GM12878 (cell line): ENCODE measurements around the gene ATP2B1. TPM values are rescaled to one million over a fixed set of nuclear protein-coding genes. Genes with fewer than 3 reads are reported as not detected.

Experiments used
- ATAC-seq: fragments of 200-7000 bp; cut with Tn5 transposase; 3 replicates; pipeline ENCODE4 v1.9.1; 2020; ENCODE audit warnings: mild to moderate bottlenecking, moderate library complexity
- BruUV-seq: library from RNA; stranded (reverse); fragments of 400-500 nt; replicated peaks from 2 replicates; lab custom pipeline; 2021; lab: Mats Ljungman, UMichigan
- CTCF ChIA-PET: fragments of 300-600 bp; sonication (Branson Sonifier 250); formaldehyde crosslinking; extraction: SDS; loops from one replicate; lab custom pipeline; 2021; ENCODE audit warnings: inconsistent platforms; lab: Yijun Ruan, JAX
- POLR2A ChIA-PET: fragments of 350-600 bp; formaldehyde crosslinking; extraction: SDS; loops from one replicate; lab custom pipeline; 2021; ENCODE audit warnings: inconsistent platforms; lab: Charles Lee
- RAD21 ChIA-PET: fragments of 300-600 bp; sonication (Branson Sonifier 250); formaldehyde crosslinking; loops from one replicate; lab custom pipeline; 2023; ENCODE audit warnings: antibody characterized with exemption; ENCODE audit not compliant: unreplicated experiment; lab: Charles Lee
- SMC1A ChIA-PET: fragments of 300-600 bp; sonication (Branson Sonifier 250); formaldehyde crosslinking; loops from one replicate; lab custom pipeline; 2023; ENCODE audit not compliant: unreplicated experiment, uncharacterized antibody; lab: Charles Lee
- DNase-seq: peaks from one replicate; pipeline ENCODE4 v3.0.0-alpha.2; 2011; ENCODE audit warnings: low read depth, low spot score
- FAIRE-seq: peaks from 3 replicates; lab custom pipeline; 2011; peaks lifted over from hg19 to GRCh38; lab: Jason Lieb, UNC
- H2AFZ ChIP-seq: 2 replicates; pipeline ENCODE4 v1.6.0; 2011; ENCODE audit warnings: low read depth, low read length, control low read depth; ENCODE audit not compliant: control insufficient read depth
- H3K27ac ChIP-seq: 2 replicates; pipeline ENCODE4 v1.5.1; 2011; ENCODE audit warnings: control low read depth; ENCODE audit not compliant: control insufficient read depth, insufficient read depth
- H3K27me3 ChIP-seq, 2 experiments: replicated peaks in 1 of 2; 2 replicates each; pipeline versions ENCODE4 v1.6.0 to v1.6.1; 2011; ENCODE audit warnings: low read length in 1 of 2; ENCODE audit not compliant: control insufficient read depth in 2 of 2, insufficient read depth in 2 of 2
- H3K36me3 ChIP-seq, 2 experiments: 2 replicates each; pipeline ENCODE4 v1.5.1; 2011; ENCODE audit warnings: low read length in 1 of 2; ENCODE audit not compliant: control insufficient read depth in 2 of 2, insufficient read depth in 2 of 2
- H3K4me1 ChIP-seq: 2 replicates; pipeline ENCODE4 v1.6.1; 2011; ENCODE audit warnings: mild to moderate bottlenecking, low read length, moderate library complexity, mixed read lengths; ENCODE audit not compliant: control insufficient read depth, insufficient read depth
- H3K4me2 ChIP-seq: 2 replicates; pipeline ENCODE4 v1.6.0; 2011; ENCODE audit warnings: control low read depth; ENCODE audit not compliant: control insufficient read depth, insufficient read depth
- H3K4me3 ChIP-seq: fragments of 200-600 bp; sonication (generic); 2 replicates; pipeline ENCODE4 v1.5.1; 2016
- H3K79me2 ChIP-seq: 2 replicates; pipeline ENCODE4 v1.6.0; 2011; ENCODE audit warnings: low read length; ENCODE audit not compliant: control insufficient read depth, insufficient read depth
- H3K9ac ChIP-seq: 2 replicates; pipeline ENCODE4 v1.8.0; 2011; ENCODE audit warnings: low read length, control low read depth, mixed read lengths; ENCODE audit not compliant: control insufficient read depth, insufficient read depth
- H3K9me3 ChIP-seq: replicated peaks from 3 replicates; pipeline ENCODE4 v1.5.1; 2011; ENCODE audit warnings: mild to moderate bottlenecking, low read length; ENCODE audit not compliant: control insufficient read depth, insufficient read depth
- H4K20me1 ChIP-seq: 2 replicates; pipeline ENCODE4 v1.6.0; 2011; ENCODE audit not compliant: control insufficient read depth, insufficient read depth
- DPF2 ChIP-seq: fragments of 450-650 bp; IDR thresholded peaks from 2 replicates; pipeline ENCODE4 v1.6.1; 2017; ENCODE audit warnings: mild to moderate bottlenecking
- HDAC6 ChIP-seq: fragments of 200-600 bp; sonication (generic); IDR thresholded peaks from one replicate; pipeline ENCODE4 v1.8.0; 2017; ENCODE audit warnings: antibody characterized with exemption; ENCODE audit not compliant: unreplicated experiment
- IKZF2 ChIP-seq, 2 experiments: fragments of 450-650 bp; IDR thresholded peaks; 2 replicates each; pipeline ENCODE4 v1.6.1; 2017; ENCODE audit warnings: mild to moderate bottlenecking in 2 of 2, moderate library complexity in 2 of 2
- SP1 ChIP-seq: IDR thresholded peaks from one replicate; pipeline ENCODE4 v1.6.1; 2011; ENCODE audit warnings: low read depth, low read length
- SUZ12 ChIP-seq: fragments of 200-600 bp; sonication (generic); IDR thresholded peaks from one replicate; pipeline ENCODE4 v1.6.1; 2018; ENCODE audit warnings: antibody characterized with exemption, mild to moderate bottlenecking; ENCODE audit not compliant: unreplicated experiment
- TCF3 ChIP-seq: IDR thresholded peaks from 2 replicates; pipeline ENCODE4 v1.6.1; 2012; ENCODE audit warnings: low read depth, mild to moderate bottlenecking, low read length, borderline replicate concordance; ENCODE audit not compliant: insufficient read depth
- ZNF274 ChIP-seq: IDR thresholded peaks from one replicate; pipeline ENCODE4 v1.8.0; 2011; ENCODE audit not compliant: insufficient read length, insufficient read depth
- ZNF592 ChIP-seq: fragments of 450-650 bp; IDR thresholded peaks from 2 replicates; pipeline ENCODE4 v1.6.1; 2017; ENCODE audit warnings: mild to moderate bottlenecking, moderate library complexity
- WGBS: methylation state at CpG from one replicate; pipeline ENCODE4 v1.1.6; 2016; ENCODE audit warnings: low lambda C conversion rate; ENCODE audit not compliant: insufficient replicate concordance, insufficient coverage; ENCODE audit errors: missing lambda C conversion rate; 5-methylcytosine and 5-hydroxymethylcytosine counted together
- in situ Hi-C: fragments of 300-500 bp; cut with MboI; formaldehyde crosslinking; loops from 9 replicates; pipeline ENCODE4 v1.14.3; 2018; ENCODE audit warnings: mixed read lengths
- intact Hi-C: fragments of 100-400 bp; cut with micrococcal nuclease; formaldehyde crosslinking; loops from one replicate; pipeline ENCODE4 v1.14.2; 2022; ENCODE audit not compliant: unreplicated experiment
- polyA plus RNA-seq, 11 experiments: library from polyadenylated mRNA; depleted of rRNA in 4 of 11; unstranded in 6 of 11; stranded (reverse) in 5 of 11; fragments of >200 nt; fragmentation: Nextera tagmentation in 4 of 11; fragmentation: Illumina TruSeq in 1 of 11; extraction: Ambion mirVana in 4 of 11; extraction: Trizol in 1 of 11; gene quantifications; 1 replicate in 1 of 11; 2 replicates in 10 of 11; pipeline versions ENCODE4 v1.2.1 to v1.2.3, GENCODE V29; 2011 to 2016; ENCODE audit warnings: inconsistent platforms in 2 of 11, missing spikeins in 2 of 11, low read depth in 1 of 11
- total RNA-seq, 4 experiments: library from RNA; depleted of rRNA in 3 of 4; stranded (reverse); fragments of >200 nt in 3 of 4; fragmentation: Illumina TruSeq in 1 of 4; extraction: Trizol in 1 of 4; gene quantifications; 2 replicates each; pipeline versions ENCODE4 v1.2.1 to v1.2.3, GENCODE V29; 2013 to 2021

ATP2B1 gene
- total and polyA plus RNA-seq, 10 of the 15 experiments (the other 5 are each of a cell fraction or from before 2014, with no cell fraction given), result 15.9 to 67.8 (median 48.5) TPM

DNA sequence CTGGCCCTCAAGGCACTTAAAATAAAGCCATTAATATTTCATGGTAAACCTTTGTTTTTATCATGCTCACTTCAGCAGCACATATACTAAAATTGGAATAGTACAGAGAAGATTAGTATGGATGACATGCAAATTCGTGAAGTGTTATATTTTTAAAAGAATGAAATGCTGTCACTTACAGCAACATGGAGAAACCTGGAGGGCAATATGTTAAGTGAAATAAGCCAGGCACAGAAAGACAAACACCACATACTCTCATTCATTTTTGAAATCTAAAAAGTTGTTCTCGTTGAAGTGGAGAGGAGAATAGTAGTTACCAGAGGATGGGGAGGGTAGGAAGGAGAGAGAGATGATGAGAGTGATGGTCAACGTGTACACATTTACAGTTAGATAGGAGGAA is 45.4 kb upstream of the ATP2B1 start:
- H3K27me3 ChIP-seq, result no peaks in the 10 kb centered on the region
- no TSS peak for BruUV-seq
- RAD21 ChIA-PET, result interaction anchor here (1.6 to 1.7 kb wide), 2 partner anchors 45 to 47 kb away, joined by 5 to 6 read pairs; no protein-coding TSS in a partner anchor
- H3K9ac ChIP-seq, result no peak overlapping the region
- H2AFZ ChIP-seq, result no peak overlapping the region
- H3K27ac ChIP-seq, result no peak overlapping the region
- no peak for FAIRE-seq
- intact Hi-C loops (no loop called here), in situ Hi-C loops (loop anchor here (5.0 kb wide), 1 partner anchor 37 kb away; no protein-coding TSS in a partner anchor)
- H3K4me2 ChIP-seq, result no peak overlapping the region
- TF ChIP-seq SUZ12, result no peak
- TF ChIP-seq ZNF274, result no peak
- no peak for TF ChIP-seq DPF2
- TF ChIP-seq ZNF592, result no peak
- TF ChIP-seq HDAC6, result no peak
- no peak for TF ChIP-seq SP1
- no peak for TF ChIP-seq TCF3
- no peak for TF ChIP-seq IKZF2 (IDR thresholded peaks at IDR 0.05)
- H3K79me2 ChIP-seq, result no peaks in the 10 kb centered on the region
- H4K20me1 ChIP-seq, result no peaks in the 10 kb centered on the region
- 76% methylated on average over 3 of the region's 3 CpGs for WGBS
- no peaks in the 10 kb centered on the region for H3K36me3 ChIP-seq
- no peak for ATAC-seq
- H3K9me3 ChIP-seq, result no peaks in the 10 kb centered on the region; the same call in 2 of the 3 replicates
- H3K4me3 ChIP-seq, result no peak overlapping the region
- CTCF ChIA-PET, result interaction anchor here (0.9 kb wide), 1 partner anchor 40 kb away, joined by 3 read pairs; no protein-coding TSS in a partner anchor
- H3K4me1 ChIP-seq, result peaks cover 27% of the 10 kb centered on the region
- DNase-seq, result no peak
- SMC1A ChIA-PET, result interaction anchor here (0.6 to 1.9 kb wide), 6 partner anchors 28 to 207 kb away, joined by 3 to 7 read pairs (median 4); no protein-coding TSS in a partner anchor
- POLR2A ChIA-PET, result interaction anchor here (1.4 kb wide), 1 partner anchor 206 kb away, joined by 3 read pairs; no protein-coding TSS in a partner anchor
